HG03103 (cell line): ENCODE measurements around the gene ZNF165.
"Not testable (repeated sequence)": the region's sequence is repeated elsewhere in the genome, so short reads cannot be mapped to it uniquely, and the experiment has no call there.

Experiments used
- ATAC-seq: cut with Tn5 transposase; IDR thresholded peaks from one replicate; pipeline ENCODE4 v1.9.1; 2021; ENCODE audit warnings: low read depth; ENCODE audit not compliant: unreplicated experiment

The ZNF165 gene

GRCh38 chr6:28118217-28118616 lies 37.8 kb downstream of the ZNF165 start:
- ATAC-seq, result no peak

DNA sequence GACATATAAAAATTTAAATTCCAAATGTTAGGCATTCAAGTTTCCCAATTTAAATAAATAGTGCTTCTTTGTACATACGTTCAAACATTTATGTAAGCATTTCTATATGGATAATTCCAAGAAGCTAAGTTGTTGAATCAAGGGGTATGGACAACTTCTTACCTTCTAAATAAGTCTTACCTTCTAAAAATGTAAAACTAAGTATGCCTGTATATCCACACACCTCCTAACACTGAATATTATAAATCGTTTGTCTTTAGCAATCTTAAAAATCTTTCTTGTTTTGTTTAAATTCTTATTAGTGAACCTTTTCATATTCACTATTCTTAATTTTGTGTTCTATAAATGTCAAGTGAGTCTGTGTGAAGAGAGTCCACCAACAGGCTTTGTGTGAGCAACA lies 41.5 kb downstream of the ZNF165 start:
- no peak for ATAC-seq

DNA sequence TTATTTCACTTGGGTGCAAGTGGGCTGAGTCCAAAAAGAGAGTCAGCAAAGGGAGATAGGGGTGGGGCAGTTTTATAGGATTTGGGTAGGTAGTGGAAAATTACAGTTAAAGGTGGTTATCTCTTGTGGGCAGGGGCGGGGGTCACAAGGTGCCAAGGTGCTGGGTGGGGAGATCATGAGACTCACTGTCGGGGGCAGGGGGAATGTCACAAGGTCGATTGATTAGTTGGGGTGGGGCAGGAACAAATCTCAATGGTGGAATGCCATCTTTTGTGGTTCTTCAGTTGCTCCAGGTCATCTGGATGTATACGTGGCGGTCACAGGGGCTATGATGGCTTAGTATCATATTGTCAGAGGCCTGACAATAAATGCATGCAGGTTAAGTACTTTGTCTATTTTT lies 41.9 kb downstream of the ZNF165 start:
- ATAC-seq, result not testable (repeated sequence)

GRCh38 chr6:28124350-28124970 lies 44.1 kb downstream of the ZNF165 start, which contains the start of gene ZSCAN16:
Gene ZSCAN16, plus strand, starts transcription at chr6:28124609. Its CDS starts 835 bp downstream, at chr6:28125444.
- ATAC-seq, result peak; percentile 90

DNA sequence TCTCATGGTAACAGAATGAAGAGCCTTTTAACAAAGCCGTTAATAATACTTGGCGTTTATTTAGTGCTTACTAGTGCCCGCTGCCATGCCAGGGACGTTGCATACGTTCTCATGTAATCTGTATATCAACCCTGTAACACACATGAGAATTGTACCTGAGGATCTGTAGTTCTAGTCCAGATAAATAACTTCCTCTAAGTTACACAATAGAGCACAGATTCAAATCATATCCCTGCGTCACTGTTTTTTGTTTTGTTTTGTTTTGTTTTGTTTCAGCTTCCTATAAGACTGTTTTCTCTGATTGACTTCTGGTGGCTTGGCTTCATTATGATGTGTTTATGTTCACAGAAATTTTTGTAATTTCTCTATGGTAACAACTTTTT lies 44.6 kb downstream of the ZNF165 start:
- no peak for ATAC-seq

GRCh38 chr6:28125401-28125800 lies 45.0 kb downstream of the ZNF165 start:
- ATAC-seq, result no peak

- ATAC-seq, result no peak
Observed at GRCh38 chr6:28134015-28134414, 53.6 kb downstream of the ZNF165 start.

DNA sequence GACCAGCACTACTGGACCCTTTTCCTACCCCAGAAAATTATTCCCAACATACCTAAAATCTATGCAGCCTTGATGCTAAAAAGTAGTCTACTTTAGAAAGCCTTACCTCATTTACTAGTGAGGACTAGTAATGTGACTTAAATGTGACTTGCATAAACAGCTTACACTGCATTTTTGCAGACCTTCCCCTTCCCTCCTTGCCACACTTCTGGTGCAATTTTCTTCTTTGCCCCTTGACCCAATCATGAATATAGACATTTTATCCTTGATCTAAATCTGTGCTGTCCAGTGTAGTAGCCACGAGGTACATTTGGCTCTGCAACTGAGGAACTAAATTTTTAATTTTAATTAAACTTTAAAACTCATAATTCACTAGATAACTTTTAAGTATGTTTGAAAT lies 54.3 kb downstream of the ZNF165 start:
- ATAC-seq, result no peak

- no peak for ATAC-seq
Observed at GRCh38 chr6:28135393-28135792, 55.0 kb downstream of the ZNF165 start.

DNA sequence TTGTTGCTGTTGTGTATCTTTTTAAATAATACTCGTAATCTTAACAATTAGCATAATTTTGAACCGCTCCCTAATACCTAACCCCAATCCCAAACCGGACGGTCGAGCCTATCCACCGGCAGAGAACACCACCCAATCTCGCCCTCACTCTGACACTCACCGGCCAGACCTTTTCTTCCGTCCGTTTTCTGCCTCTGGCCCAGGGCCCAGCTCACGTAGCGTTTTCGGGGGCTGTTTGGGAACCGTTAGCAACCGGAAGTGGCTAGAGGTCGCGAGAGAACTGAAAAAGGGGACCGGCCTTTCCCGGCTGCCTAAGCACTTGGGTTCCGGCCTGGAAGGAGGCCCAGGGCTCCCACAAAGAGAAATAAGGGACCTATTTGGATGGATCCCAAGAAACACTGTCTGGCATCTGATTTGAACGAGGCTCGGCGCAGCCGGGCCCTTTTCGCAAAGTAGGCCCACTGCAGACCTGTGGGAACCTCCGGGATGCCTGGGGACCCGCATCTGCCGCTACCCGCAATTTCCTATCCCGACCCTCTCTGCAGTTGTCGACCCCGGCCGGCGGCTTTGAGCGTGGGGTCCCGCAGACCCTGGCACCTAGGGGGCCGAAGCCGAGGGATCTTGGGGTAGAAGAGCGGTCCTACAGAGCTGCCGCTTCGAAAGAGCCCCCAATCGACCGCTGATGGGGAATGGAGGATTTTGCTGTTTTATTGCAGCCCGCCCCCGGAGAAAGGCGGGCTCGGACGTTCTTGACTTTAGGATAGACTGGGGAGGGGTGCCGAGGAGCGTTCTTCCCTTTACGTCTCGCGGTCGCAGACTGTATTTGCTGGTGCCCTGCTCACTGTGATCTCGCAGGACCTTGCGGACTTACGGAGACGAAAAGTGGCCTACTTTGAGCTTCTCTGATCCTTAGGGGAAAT lies 56.5 kb downstream of the ZNF165 start:
- ATAC-seq, result peak; percentile 50

- no peak for ATAC-seq
Observed at GRCh38 chr6:28137505-28137981, 57.2 kb downstream of the ZNF165 start.
